ENCODE results near the gene ABCC1.
A peak's percentile ranks its signal among the peaks of the same experiment; 100 is the strongest.

The ABCC1 gene

DNA sequence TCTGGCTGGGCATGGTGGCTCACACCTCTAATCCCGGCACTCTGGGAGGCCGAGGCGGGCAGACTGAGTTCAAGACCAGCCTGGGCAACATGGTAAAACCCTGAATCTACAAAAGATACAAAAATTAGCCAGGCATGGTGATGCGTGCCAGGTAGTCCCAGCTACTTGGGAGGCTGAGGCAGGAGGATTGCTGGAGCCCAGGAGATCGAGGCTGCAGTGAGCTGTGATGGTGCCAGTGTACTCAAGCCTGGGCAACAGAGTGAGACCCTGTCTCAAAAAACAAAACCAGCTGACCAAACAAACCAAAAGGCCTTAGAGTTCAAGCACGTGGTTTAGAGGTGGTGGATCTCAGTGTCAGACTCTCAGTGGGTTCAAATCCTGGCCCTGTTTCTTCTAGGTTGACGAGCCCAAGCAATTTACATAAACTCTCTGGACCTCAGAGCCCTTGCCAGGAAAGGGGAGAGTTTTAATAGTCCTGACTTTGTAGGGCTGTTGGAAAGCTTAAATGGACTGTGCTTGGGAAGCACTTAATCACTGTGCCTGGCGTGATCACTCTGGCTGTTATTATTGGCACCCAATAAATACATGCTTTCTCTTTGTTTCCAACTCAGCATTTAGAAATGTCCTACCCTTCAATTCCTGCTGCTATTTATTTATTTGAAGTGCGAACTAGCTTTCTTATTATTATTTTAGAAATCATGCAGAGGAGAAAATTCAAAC, 44.7 kb downstream of the ABCC1 start:
- DNase-seq (ENCODE audit: low read depth), result peak; percentile 87

- DNase-seq (ENCODE audit: low read depth), result peak; percentile 80
These were observed 47.2 kb downstream of the ABCC1 start for GRCh38 chr16:15996432-15997109.

- no peak for DNase-seq (ENCODE audit: low read depth)
These were observed 51.3 kb downstream of the ABCC1 start for GRCh38 chr16:16000685-16001084.

DNA sequence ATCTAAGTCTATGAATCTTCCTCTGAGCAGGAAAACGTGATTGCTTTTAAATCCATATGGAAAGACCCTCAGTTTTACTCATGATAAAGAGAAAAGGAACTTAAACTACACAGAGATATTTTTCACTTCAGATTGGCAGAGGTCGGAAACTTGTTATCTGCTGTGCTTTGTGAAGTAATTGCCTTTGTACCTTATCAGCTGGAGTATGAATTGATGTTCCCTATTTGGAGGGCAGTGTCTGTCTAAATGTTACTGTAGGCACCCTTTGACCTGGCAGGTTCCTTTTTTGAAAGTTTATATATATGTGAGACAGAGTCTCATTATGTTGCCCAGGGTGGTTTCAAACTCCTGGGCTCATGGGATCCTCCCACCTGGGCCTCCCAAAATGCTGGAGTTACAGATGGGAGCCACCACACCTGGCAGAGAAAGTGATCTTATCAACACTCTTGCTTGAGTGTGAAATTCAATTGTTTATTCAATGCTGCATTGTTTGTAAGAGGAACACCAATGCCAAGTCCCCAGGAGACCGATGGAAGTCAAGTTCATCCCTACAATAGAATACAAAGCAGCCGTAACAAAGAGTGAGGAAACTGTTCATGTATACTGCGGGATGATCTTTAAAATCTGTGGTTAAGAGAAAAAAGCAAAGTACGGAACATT, 52.3 kb downstream of the ABCC1 start:
- DNase-seq (ENCODE audit: low read depth), result no peak

- no peak for DNase-seq (ENCODE audit: low read depth)
These were observed 54.4 kb downstream of the ABCC1 start for GRCh38 chr16:16003719-16004313.

DNA sequence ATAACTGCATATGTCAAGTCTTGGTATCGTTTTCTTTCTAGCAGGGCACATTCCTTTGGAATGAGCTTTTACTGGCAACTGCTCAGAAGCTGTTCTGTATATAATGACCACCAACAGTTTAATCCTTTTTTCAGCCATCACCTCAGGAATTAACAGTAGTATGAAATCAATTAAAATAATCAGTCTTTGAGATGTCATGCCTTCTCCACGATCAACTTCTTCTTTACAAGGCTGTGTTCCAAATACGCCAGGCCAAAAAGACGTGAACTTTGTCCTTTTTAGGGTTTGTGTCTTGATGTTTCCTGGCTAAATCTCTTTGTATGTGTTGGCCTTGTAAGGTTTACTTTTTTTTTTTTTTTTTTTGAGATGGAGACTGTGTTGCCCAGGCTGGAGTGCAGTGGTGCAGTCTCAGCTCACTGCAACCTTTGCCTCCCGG, 54.9 kb downstream of the ABCC1 start:
- DNase-seq (ENCODE audit: low read depth), result no peak

- DNase-seq (ENCODE audit: low read depth), result no peak
These were observed 56.3 kb downstream of the ABCC1 start for GRCh38 chr16:16005721-16006120.

GRCh38 chr16:16006650-16007049, 57.2 kb downstream of the ABCC1 start:
- no peak for DNase-seq (ENCODE audit: low read depth)

- no peak for DNase-seq (ENCODE audit: low read depth)
These were observed 58.3 kb downstream of the ABCC1 start for GRCh38 chr16:16007743-16008111.

GRCh38 chr16:16008666-16009065, 59.2 kb downstream of the ABCC1 start:
- no peak for DNase-seq (ENCODE audit: low read depth)

DNA sequence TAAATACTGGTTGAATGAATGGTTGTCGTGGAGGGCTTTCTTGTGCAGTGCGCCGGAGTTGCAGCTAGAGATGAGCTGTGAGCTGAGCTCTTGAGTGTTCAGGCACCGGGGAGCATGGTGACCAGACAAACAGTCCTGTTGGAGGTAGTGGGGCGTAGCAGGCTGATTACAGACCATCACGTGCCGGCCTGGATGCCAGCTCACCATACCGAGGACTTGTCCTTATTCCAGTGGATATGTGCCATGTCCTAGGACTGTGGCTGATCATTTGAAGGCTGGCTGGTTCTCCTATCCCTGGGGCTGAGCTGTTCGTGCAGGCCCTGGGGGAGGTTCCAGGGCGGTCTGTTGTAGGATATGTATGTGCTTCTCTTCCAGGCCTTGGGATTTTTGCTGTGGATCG, 60.0 kb downstream of the ABCC1 start:
- no peak for DNase-seq (ENCODE audit: low read depth)

DNA sequence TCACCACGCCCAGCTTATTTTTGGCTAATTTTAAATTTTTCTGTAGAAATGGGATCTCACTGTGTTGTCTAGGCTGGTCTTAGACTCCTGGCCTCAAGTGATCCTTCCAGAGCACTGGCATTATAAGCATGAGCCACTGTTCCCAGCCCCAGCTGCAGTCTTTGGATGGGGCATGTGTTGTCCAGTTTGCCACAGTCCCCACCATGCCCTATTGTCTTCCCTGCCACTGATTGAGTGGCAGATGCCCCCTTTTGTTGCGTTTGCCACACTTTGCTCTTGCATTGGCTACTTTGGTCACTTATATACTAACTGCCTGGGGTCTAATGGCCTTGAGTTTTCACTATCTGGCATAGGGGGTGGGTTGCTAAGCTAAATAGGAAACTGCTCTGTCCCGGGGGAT, 60.8 kb downstream of the ABCC1 start:
- no peak for DNase-seq (ENCODE audit: low read depth)

DNA sequence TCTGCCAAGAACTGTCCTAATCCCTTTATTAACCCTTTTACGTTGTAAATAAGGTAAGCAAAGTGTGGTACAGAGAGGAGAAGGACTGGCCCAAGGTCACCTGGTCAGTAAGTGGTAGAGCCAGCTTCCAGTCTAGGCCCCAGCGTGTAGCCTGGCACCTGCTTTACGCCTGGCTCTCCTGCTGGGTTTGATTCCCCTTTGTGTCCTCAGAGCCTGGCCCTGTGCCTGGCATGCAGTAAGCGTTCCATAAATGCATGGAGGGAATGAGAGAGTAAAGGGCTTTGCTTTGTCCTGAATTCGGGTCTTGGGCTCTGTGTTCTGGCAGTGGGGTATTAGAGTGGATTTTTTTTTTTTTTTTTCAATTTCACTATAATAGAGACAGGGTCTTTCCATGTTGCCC, 62.7 kb downstream of the ABCC1 start:
- no peak for DNase-seq (ENCODE audit: low read depth)

DNA sequence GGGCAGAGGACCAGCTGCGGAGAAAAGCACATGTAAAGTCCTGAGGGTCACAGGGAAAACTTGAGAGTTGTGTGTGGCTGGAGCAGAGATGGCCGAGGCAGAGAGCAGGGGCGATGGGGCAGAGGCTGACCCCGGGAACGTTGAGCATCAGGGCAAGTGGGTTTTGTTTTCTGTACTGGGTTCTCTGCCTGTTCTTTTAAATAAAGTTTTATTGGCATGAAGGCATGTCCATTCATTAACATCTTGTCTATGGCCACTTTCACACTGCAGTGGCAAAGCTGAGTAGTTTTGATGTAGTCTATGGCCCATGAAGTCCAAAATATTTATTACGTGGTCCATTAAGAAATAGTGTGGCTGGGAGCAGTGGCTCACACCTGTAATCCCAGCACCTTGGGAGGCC, 64.4 kb downstream of the ABCC1 start:
- no peak for DNase-seq (ENCODE audit: low read depth)

GRCh38 chr16:16014329-16015224, 65.2 kb downstream of the ABCC1 start:
- no peak for DNase-seq (ENCODE audit: low read depth)

DNA sequence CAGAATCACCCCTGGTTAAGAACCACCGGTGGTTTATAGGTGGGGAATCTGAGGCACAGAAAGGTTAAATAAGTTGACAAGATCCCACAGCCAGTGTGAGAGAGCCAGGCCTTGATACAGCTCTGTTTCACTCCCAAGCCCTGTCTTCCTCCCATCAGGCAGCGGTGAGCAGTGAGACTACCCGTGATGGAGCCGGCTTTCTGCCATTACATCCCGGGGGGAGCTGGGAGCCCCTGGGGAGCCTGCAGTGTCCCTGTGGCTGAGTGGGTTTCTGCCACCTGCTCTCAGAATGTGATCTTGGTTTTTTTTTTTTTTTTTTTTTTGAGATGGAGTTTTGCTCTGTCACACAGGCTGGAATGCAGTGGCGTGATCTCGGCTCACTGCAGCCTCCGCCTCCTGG, 66.4 kb downstream of the ABCC1 start:
- DNase-seq (ENCODE audit: low read depth), result no peak

- no peak for DNase-seq (ENCODE audit: low read depth)
These were observed 67.1 kb downstream of the ABCC1 start for GRCh38 chr16:16016388-16016964.

DNA sequence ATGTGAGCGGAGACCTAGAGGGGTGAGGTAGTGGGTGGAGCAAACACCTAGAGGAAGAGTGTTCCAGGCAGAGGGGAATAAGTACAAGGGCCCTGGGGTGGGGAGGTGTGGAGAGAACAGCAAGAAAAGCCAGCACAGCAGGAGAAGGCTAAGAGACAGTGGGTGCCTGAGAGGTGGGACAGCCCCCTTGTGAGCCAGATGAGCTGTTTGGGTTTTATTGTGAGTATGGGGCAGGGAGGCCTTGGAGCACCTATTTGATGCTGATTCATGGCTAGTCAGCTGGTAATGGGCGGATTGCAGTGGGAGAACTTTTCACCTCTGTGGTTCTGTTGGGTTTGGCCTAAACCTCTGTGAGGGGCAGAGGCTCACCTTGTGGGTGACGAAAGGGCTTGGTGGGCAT, 68.4 kb downstream of the ABCC1 start:
- DNase-seq (ENCODE audit: low read depth), result no peak

- DNase-seq (ENCODE audit: low read depth), result no peak
These were observed 69.3 kb downstream of the ABCC1 start for GRCh38 chr16:16018705-16019104.

DNA sequence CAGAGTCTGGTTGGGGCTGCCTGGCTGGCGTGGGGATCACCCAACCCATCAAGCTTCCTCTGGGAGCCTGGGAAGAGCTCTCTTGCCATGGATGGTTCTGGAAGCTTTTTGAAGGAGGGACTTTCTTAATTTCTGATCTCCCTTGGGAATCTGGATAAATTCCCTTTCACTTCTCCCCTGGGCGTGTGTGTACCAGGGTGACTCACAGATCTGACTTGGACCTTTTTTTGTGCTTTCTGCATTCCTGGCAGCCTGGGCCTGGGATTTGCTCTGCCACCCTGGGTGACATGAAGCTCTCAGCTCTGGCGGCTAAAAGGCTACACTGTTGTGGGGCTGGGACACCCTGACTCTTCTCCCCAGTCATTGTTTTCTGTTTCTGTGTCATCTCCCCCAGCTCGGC, 70.1 kb downstream of the ABCC1 start:
- DNase-seq (ENCODE audit: low read depth), result no peak

DNA sequence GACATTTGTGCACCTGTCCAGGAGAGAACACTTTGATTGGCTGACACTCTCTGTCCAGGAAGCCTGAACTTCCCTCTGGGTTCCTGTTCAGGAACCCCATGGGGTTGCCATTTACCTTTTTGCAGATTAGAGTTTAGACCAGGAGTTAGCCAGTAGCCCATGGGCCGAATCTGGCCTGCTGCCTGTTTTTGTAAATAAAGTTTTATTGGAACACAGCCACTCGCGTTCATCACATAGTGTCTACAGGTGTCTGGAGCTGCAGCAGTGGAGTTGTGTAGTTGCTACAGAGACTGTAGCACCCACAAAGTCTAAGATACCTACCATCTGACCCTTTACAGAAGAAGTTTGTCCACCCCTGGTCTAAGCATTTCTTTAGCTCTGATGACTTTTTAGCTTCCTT, 70.9 kb downstream of the ABCC1 start:
- DNase-seq (ENCODE audit: low read depth), result no peak

- DNase-seq (ENCODE audit: low read depth), result no peak
These were observed 71.6 kb downstream of the ABCC1 start for GRCh38 chr16:16021020-16021419.

Data from stromal cell of bone marrow (primary cell).